MM.1S (cell line): ENCODE results near the gene SCO1.

Experiments used
- DNase-seq: peaks from one replicate; pipeline ENCODE4 v3.0.0-alpha.2; 2015
- H2AFZ ChIP-seq: fragments of 300-600 bp; sonication (generic); 2 replicates; pipeline ENCODE4 v1.6.0; 2016; ENCODE audit warnings: antibody characterized with exemption, low read length
- H3F3A ChIP-seq: fragments of 300-600 bp; sonication (generic); 2 replicates; pipeline ENCODE4 v1.6.1; 2016; ENCODE audit warnings: mild to moderate bottlenecking, antibody characterized with exemption, low read length, moderate library complexity, mixed read lengths; ENCODE audit not compliant: insufficient read depth
- H3K27ac ChIP-seq: fragments of 300-600 bp; sonication (generic); 2 replicates; pipeline ENCODE4 v1.5.1; 2016; ENCODE audit warnings: mild to moderate bottlenecking, low read length
- H3K27me3 ChIP-seq: fragments of 300-600 bp; sonication (generic); replicated peaks from 2 replicates; pipeline ENCODE4 v1.6.0; 2016; ENCODE audit warnings: low read length; ENCODE audit not compliant: insufficient read depth
- H3K36me3 ChIP-seq: fragments of 300-600 bp; sonication (generic); replicated peaks from 2 replicates; pipeline ENCODE4 v1.6.1; 2016; ENCODE audit warnings: mild to moderate bottlenecking, low read length, mixed read lengths; ENCODE audit not compliant: insufficient read depth
- H3K4me1 ChIP-seq: fragments of 300-600 bp; sonication (generic); 2 replicates; pipeline ENCODE4 v1.6.1; 2016; ENCODE audit warnings: low read length, mixed read lengths
- H3K4me2 ChIP-seq: fragments of 300-600 bp; sonication (generic); 2 replicates; pipeline ENCODE4 v1.6.0; 2016; ENCODE audit warnings: low read depth, low read length
- H3K4me3 ChIP-seq: fragments of 300-600 bp; sonication (generic); 2 replicates; pipeline ENCODE4 v1.5.1; 2016; ENCODE audit warnings: low read length, mixed read lengths
- H3K79me2 ChIP-seq: fragments of 300-600 bp; sonication (generic); 2 replicates; pipeline ENCODE4 v1.6.1; 2016; ENCODE audit warnings: mixed run types, low read length, mixed read lengths
- H3K9ac ChIP-seq: fragments of 300-600 bp; sonication (generic); 2 replicates; pipeline ENCODE4 v1.6.1; 2016; ENCODE audit warnings: low read length, mixed read lengths
- H3K9me2 ChIP-seq: fragments of 300-600 bp; sonication (generic); replicated peaks from 2 replicates; pipeline ENCODE4 v1.6.1; 2016; ENCODE audit warnings: mild to moderate bottlenecking, low read length, mixed read lengths; ENCODE audit not compliant: insufficient read depth
- H3K9me3 ChIP-seq: fragments of 300-600 bp; sonication (generic); replicated peaks from 2 replicates; pipeline ENCODE4 v1.6.1; 2016; ENCODE audit warnings: mild to moderate bottlenecking, low read length, mixed read lengths; ENCODE audit not compliant: insufficient read depth
- H4K20me1 ChIP-seq: fragments of 300-600 bp; sonication (generic); 2 replicates; pipeline ENCODE4 v1.6.1; 2016; ENCODE audit warnings: mild to moderate bottlenecking, low read length, moderate library complexity, mixed read lengths; ENCODE audit not compliant: insufficient read depth
- CTCF ChIP-seq: fragments of 300-600 bp; sonication (generic); IDR thresholded peaks from 2 replicates; pipeline ENCODE4 v1.5.1; 2016; ENCODE audit warnings: antibody characterized with exemption, low read length, mixed read lengths
- EZH2 ChIP-seq: fragments of 300-600 bp; sonication (generic); optimal IDR thresholded peaks from 2 replicates; pipeline ENCODE3; 2017; ENCODE audit warnings: low read depth, mild to moderate bottlenecking, antibody characterized with exemption, low read length, mixed read lengths
- EZH2phosphoT487 ChIP-seq: fragments of 300-600 bp; sonication (generic); IDR thresholded peaks from 2 replicates; pipeline ENCODE4 v1.6.1; 2018; ENCODE audit warnings: antibody characterized with exemption, low read length

SCO1 gene

DNA sequence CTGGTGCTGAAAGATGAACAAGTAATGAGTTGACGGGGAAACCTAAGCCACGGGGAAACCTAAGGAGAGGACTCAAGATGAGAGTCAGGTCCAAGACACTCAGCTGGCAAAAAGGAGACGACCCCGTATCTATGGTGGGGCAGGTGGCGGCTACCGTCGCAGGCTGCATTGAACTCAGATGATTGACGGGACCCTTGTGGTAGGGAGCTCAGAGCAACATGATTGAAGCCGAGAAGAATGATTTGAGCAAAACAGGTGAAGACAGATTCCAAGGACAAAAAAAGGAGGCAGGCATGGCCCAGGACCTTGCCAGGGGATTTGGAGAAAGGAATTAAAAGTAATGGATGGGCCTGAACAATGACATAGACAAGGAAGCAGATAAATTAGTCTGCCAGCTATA, 32.8 kb downstream of the SCO1 start:
- Histone ChIP-seq H3K27me3 (no peaks in the 10 kb centered on the region), H3K9ac (no peak overlapping the region), H3K79me2 (no peaks in the 10 kb centered on the region), H3K36me3 (no peaks in the 10 kb centered on the region), H3K9me3 (no peaks in the 10 kb centered on the region), H3K4me3 (no peak overlapping the region), H3K4me1 (no peaks in the 10 kb centered on the region), H2AFZ (no peak overlapping the region), H4K20me1 (no peaks in the 10 kb centered on the region), H3K27ac (no peak overlapping the region), H3K9me2 (no peaks in the 10 kb centered on the region), H3F3A (no peaks in the 10 kb centered on the region), H3K4me2 (no peak overlapping the region)
- no peak for DNase-seq
- no peak for TF ChIP-seq EZH2phosphoT487

- Histone ChIP-seq H3K9me2 (no peaks in the 10 kb centered on the region), H3K79me2 (no peaks in the 10 kb centered on the region), H3K9ac (no peak overlapping the region), H2AFZ (no peak overlapping the region), H3K36me3 (no peaks in the 10 kb centered on the region), H3K9me3 (no peaks in the 10 kb centered on the region), H3F3A (no peaks in the 10 kb centered on the region), H3K27me3 (no peaks in the 10 kb centered on the region), H3K4me2 (no peak overlapping the region), H3K4me1 (no peaks in the 10 kb centered on the region), H3K27ac (no peak overlapping the region), H3K4me3 (no peak overlapping the region), H4K20me1 (no peaks in the 10 kb centered on the region)
- no peak for DNase-seq
- no peak for TF ChIP-seq CTCF
- TF ChIP-seq EZH2: no peak
- TF ChIP-seq EZH2phosphoT487: no peak
These were observed 34.1 kb downstream of the SCO1 start for GRCh38 chr17:10663231-10663630.

GRCh38 chr17:10661437-10661836, 35.9 kb downstream of the SCO1 start:
- no peak for DNase-seq
- H2AFZ ChIP-seq: no peak overlapping the region
- no peak overlapping the region for H3K4me2 ChIP-seq
- H3K9ac ChIP-seq: no peak overlapping the region
- TF ChIP-seq EZH2phosphoT487 (no peak), EZH2 (no peak), CTCF (no peak)
- no peaks in the 10 kb centered on the region for H3K27me3 ChIP-seq
- no peaks in the 10 kb centered on the region for H3K9me2 ChIP-seq
- no peaks in the 10 kb centered on the region for H3F3A ChIP-seq
- H4K20me1 ChIP-seq: no peaks in the 10 kb centered on the region
- no peaks in the 10 kb centered on the region for H3K36me3 ChIP-seq
- no peaks in the 10 kb centered on the region for H3K9me3 ChIP-seq
- H3K4me3 ChIP-seq: no peak overlapping the region
- no peak overlapping the region for H3K27ac ChIP-seq
- H3K79me2 ChIP-seq: no peaks in the 10 kb centered on the region
- no peaks in the 10 kb centered on the region for H3K4me1 ChIP-seq

DNA sequence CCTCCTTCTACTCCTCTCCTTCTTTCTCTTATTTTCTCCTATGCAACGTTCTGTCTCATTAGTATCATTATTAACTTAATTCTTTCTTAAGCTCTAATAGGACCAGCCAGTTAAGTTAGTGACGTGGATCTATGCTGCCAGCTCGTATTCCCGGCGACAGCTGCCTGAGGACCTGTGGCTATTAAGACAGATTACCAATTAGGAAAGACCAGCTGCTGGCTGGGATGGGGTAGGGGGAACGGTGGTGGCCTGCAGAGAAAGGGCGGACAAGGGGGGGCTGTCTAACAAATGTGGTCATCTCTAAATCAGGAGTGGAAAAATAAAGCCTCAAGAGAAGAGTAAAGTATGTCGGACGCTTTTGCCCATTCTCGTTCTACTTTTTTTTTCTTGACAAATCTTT, 39.5 kb downstream of the SCO1 start:
- Histone ChIP-seq H3K9ac (no peak overlapping the region), H3K4me1 (no peaks in the 10 kb centered on the region), H3K27me3 (no peaks in the 10 kb centered on the region), H3K4me2 (no peak overlapping the region), H3K27ac (no peak overlapping the region), H3K4me3 (no peak overlapping the region), H3F3A (no peaks in the 10 kb centered on the region), H4K20me1 (no peaks in the 10 kb centered on the region), H3K79me2 (no peaks in the 10 kb centered on the region), H3K36me3 (no peaks in the 10 kb centered on the region), H2AFZ (no peak overlapping the region), H3K9me3 (no peaks in the 10 kb centered on the region), H3K9me2 (no peaks in the 10 kb centered on the region)
- DNase-seq: no peak
- TF ChIP-seq EZH2 (no peak), EZH2phosphoT487 (no peak), CTCF (no peak)
